GM23338 (cell line): ENCODE data around the gene LMLN.

Experiments used
- CREB1 ChIP-seq: fragments of 250-450 bp; sonication (Bioruptor Pico); IDR thresholded peaks from 2 replicates; pipeline ENCODE4 v1.5.0; 2020; ENCODE audit warnings: low read depth, mild to moderate bottlenecking, moderate library complexity
- CTCF ChIP-seq, 2 experiments: fragments of 200-600 bp in 1 of 2; sonication (generic) in 1 of 2; conservative IDR thresholded peaks; 2 replicates each; pipeline versions ENCODE4 v1.5.1 to v1.6.1; 2016 to 2017; ENCODE audit warnings: antibody characterized with exemption in 2 of 2, low read depth in 2 of 2, mild to moderate bottlenecking in 2 of 2, moderate library complexity in 1 of 2
- EZH2 ChIP-seq: fragments of 200-600 bp; sonication (generic); IDR thresholded peaks from one replicate; pipeline ENCODE4 v1.8.0; 2017; ENCODE audit warnings: antibody characterized with exemption, mild to moderate bottlenecking, low read depth; ENCODE audit not compliant: unreplicated experiment
- EZH2phosphoT487 ChIP-seq: fragments of 200-600 bp; sonication (generic); IDR thresholded peaks from one replicate; pipeline ENCODE4 v1.8.1; 2018; ENCODE audit warnings: antibody characterized with exemption; ENCODE audit not compliant: unreplicated experiment
- JUNB ChIP-seq: IDR thresholded peaks from one replicate; pipeline ENCODE4 v1.6.1; 2016; ENCODE audit warnings: antibody characterized with exemption; ENCODE audit not compliant: unreplicated experiment
- NANOG ChIP-seq: IDR thresholded peaks from 2 replicates; pipeline ENCODE4 v1.6.1; 2016; ENCODE audit warnings: antibody characterized with exemption, borderline replicate concordance
- POLR2AphosphoS5 ChIP-seq: IDR thresholded peaks from 2 replicates; pipeline ENCODE4 v1.6.1; 2016; ENCODE audit warnings: antibody characterized with exemption, low read depth
- STAT1 ChIP-seq: IDR thresholded peaks from one replicate; pipeline ENCODE4 v1.6.1; 2016; ENCODE audit warnings: antibody characterized with exemption; ENCODE audit not compliant: unreplicated experiment
- ZNF114 ChIP-seq: fragments of 250-450 bp; sonication (Bioruptor Pico); IDR thresholded peaks from 2 replicates; pipeline ENCODE4 v1.5.0; 2020; ENCODE audit warnings: mild to moderate bottlenecking, moderate library complexity
- ZNF331 ChIP-seq: fragments of 250-450 bp; sonication (Bioruptor Pico); IDR thresholded peaks from 2 replicates; pipeline ENCODE4 v1.5.0; 2020; ENCODE audit warnings: low read depth, mild to moderate bottlenecking, moderate library complexity
- TF ChIP-seq, protein P1 (sequence below): IDR thresholded peaks from one replicate; pipeline ENCODE4 v1.6.1; 2018; ENCODE audit warnings: antibody characterized with exemption; ENCODE audit not compliant: unreplicated experiment
- TF ChIP-seq, protein P2 (sequence below): fragments of 250-450 bp; sonication (Bioruptor Pico); IDR thresholded peaks from 2 replicates; pipeline ENCODE4 v1.5.0; 2020; ENCODE audit warnings: mild to moderate bottlenecking, moderate library complexity

DNA sequence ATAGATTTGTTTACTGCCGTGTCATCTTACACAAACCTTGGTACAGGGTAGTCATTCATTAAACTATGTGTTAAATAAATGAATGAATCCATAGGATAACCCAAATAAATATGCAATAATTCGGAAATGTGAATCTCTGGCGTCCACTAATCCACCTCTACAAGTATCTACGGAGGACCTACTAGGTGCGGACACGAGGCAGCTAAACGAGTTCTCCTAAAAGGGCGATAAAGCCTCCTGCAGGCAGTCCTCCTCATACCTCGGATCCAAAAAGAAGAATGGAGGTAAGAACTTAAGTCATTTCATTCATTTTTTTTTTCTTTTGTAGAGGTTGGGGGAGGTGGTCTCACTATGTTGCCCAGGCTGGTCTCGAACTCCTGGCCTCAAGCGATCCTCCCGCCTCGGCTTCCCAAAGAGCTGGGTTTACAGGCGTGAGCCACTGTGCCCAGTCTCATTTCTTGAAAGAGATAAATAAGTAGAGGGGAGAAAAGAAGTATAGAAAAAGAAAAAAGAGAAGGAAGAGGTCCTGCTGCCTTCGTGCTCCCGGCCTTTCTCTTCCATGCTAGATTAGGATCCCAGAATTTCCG lies 10.7 kb upstream of the LMLN start:
- TF ChIP-seq ZNF331 (CRISPR knock-in tag) = no peak
- TF ChIP-seq POLR2AphosphoS5 = no peak
- no peak for TF ChIP-seq CTCF (conservative IDR thresholded peaks at IDR 0.05; ENCODE audit: low read depth in 2 of 2)
- TF ChIP-seq EZH2 = no peak
- no peak for TF ChIP-seq EZH2phosphoT487
- TF ChIP-seq, protein P1, sequence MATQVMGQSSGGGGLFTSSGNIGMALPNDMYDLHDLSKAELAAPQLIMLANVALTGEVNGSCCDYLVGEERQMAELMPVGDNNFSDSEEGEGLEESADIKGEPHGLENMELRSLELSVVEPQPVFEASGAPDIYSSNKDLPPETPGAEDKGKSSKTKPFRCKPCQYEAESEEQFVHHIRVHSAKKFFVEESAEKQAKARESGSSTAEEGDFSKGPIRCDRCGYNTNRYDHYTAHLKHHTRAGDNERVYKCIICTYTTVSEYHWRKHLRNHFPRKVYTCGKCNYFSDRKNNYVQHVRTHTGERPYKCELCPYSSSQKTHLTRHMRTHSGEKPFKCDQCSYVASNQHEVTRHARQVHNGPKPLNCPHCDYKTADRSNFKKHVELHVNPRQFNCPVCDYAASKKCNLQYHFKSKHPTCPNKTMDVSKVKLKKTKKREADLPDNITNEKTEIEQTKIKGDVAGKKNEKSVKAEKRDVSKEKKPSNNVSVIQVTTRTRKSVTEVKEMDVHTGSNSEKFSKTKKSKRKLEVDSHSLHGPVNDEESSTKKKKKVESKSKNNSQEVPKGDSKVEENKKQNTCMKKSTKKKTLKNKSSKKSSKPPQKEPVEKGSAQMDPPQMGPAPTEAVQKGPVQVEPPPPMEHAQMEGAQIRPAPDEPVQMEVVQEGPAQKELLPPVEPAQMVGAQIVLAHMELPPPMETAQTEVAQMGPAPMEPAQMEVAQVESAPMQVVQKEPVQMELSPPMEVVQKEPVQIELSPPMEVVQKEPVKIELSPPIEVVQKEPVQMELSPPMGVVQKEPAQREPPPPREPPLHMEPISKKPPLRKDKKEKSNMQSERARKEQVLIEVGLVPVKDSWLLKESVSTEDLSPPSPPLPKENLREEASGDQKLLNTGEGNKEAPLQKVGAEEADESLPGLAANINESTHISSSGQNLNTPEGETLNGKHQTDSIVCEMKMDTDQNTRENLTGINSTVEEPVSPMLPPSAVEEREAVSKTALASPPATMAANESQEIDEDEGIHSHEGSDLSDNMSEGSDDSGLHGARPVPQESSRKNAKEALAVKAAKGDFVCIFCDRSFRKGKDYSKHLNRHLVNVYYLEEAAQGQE = no peak
- no peak for TF ChIP-seq JUNB
- TF ChIP-seq CREB1 = no peak
- no peak for TF ChIP-seq STAT1
- TF ChIP-seq NANOG = no peak
- TF ChIP-seq ZNF114 (CRISPR knock-in tag) = no peak
- TF ChIP-seq, protein P2, sequence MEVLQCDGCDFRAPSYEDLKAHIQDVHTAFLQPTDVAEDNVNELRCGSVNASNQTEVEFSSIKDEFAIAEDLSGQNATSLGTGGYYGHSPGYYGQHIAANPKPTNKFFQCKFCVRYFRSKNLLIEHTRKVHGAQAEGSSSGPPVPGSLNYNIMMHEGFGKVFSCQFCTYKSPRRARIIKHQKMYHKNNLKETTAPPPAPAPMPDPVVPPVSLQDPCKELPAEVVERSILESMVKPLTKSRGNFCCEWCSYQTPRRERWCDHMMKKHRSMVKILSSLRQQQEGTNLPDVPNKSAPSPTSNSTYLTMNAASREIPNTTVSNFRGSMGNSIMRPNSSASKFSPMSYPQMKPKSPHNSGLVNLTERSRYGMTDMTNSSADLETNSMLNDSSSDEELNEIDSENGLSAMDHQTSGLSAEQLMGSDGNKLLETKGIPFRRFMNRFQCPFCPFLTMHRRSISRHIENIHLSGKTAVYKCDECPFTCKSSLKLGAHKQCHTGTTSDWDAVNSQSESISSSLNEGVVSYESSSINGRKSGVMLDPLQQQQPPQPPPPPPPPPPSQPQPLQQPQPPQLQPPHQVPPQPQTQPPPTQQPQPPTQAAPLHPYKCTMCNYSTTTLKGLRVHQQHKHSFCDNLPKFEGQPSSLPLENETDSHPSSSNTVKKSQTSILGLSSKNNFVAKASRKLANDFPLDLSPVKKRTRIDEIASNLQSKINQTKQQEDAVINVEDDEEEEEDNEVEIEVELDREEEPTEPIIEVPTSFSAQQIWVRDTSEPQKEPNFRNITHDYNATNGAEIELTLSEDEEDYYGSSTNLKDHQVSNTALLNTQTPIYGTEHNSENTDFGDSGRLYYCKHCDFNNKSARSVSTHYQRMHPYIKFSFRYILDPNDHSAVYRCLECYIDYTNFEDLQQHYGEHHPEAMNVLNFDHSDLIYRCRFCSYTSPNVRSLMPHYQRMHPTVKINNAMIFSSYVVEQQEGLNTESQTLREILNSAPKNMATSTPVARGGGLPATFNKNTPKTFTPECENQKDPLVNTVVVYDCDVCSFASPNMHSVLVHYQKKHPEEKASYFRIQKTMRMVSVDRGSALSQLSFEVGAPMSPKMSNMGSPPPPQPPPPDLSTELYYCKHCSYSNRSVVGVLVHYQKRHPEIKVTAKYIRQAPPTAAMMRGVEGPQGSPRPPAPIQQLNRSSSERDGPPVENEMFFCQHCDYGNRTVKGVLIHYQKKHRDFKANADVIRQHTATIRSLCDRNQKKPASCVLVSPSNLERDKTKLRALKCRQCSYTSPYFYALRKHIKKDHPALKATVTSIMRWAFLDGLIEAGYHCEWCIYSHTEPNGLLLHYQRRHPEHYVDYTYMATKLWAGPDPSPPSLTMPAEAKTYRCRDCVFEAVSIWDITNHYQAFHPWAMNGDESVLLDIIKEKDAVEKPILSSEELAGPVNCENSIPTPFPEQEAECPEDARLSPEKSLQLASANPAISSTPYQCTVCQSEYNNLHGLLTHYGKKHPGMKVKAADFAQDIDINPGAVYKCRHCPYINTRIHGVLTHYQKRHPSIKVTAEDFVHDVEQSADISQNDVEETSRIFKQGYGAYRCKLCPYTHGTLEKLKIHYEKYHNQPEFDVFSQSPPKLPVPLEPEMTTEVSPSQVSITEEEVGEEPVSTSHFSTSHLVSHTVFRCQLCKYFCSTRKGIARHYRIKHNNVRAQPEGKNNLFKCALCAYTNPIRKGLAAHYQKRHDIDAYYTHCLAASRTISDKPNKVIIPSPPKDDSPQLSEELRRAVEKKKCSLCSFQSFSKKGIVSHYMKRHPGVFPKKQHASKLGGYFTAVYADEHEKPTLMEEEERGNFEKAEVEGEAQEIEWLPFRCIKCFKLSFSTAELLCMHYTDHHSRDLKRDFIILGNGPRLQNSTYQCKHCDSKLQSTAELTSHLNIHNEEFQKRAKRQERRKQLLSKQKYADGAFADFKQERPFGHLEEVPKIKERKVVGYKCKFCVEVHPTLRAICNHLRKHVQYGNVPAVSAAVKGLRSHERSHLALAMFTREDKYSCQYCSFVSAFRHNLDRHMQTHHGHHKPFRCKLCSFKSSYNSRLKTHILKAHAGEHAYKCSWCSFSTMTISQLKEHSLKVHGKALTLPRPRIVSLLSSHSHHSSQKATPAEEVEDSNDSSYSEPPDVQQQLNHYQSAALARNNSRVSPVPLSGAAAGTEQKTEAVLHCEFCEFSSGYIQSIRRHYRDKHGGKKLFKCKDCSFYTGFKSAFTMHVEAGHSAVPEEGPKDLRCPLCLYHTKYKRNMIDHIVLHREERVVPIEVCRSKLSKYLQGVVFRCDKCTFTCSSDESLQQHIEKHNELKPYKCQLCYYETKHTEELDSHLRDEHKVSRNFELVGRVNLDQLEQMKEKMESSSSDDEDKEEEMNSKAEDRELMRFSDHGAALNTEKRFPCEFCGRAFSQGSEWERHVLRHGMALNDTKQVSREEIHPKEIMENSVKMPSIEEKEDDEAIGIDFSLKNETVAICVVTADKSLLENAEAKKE (CRISPR knock-in tag) = no peak
